ENCODE data around the gene LHX5.

The LHX5 gene

DNA sequence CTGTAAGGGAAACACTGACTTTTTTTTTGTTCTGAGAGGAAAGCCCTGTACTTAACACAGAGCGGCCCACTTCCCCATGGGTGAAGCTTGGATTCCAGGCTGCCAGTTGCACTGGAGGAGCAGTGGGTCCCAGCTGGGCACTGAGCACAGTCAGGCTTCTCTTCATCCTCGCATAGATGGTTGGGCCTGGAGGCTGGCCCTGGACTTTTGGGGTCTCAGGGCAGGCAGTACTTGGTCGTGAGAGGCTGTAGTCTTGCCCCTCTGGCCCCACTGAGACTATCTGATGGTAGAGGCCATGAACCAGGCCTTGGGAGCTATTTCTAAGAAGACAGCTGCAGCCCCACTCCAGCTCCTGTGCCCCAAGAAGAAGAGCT, 6.2 kb upstream of the LHX5 start:
- DNase-seq (ENCODE audit: low read depth): no peak

DNA sequence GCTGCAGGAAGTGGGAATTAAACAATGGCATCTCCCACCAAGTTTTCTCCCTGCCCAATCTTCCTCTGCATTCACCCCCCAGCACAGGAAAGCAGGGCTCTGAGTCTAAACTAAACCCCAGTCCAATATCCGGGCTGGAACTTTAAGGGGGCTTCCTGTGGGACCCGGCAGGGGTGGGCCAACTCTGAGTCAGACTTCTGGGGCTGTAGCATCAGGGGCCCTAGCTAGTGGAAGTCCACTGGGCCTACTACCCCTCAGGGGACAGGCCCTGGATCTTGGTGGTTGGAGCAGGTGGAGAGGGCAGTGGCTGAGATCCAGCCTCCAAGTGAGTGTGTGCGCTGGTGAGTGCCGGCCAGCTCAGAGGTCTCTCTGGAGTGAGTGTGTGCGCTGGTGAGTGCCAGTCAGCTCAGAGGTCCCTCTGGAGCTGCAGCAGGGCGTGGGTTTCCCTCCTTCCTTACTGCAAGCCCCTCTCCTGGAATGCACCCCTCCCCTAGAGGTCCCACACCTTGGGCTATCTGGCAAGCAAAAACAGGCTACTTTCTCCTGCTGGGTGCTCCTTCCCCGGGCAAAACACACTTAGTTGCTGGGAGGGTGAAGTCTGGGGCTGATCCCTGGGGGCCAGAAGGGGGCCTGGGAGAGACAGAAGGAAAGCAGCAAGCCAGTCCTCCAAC, 5.6 kb upstream of the LHX5 start:
- DNase-seq (ENCODE audit: low read depth): no peak

DNA sequence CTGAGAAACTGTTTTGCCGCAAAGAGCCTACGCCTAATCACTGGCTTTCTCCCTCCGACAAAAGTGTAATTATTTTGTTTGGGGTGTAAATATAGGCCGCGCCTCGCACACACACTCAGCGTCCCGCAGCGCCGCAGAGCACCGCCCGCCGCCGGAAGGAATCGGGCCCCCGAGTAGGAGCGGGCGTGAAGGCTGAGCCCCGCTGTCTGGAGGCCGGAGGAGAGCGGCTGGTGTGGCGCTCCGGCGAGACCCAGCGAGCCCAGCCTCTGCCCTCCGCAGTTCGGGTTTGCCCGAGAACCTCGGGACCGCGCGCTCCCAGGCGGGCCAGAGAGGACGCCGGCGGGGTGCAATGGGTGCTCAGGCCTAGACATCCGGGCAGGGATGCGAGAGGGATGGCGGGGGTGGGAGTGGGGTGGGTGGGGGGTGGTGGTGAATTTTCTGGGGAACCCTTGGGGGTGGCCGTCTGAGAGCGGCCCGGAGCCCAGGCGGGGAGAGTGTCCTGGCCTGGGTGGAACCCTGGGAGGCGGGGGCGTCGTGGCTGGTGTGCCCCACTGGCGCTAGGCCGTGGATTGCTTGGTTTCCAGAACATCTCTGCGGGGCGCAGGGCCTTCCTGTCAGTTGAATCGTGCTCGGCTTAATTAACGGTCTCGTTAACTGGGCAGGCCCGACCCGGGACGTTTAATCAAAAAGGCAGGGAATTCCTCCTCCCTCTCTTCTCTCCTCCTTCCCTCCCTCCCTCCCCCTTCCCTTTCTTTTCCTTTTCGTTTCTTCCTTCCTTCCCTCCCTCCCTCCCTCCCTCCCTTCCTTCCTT, 4.7 kb upstream of the LHX5 start:
- DNase-seq (ENCODE audit: low read depth): no peak

DNA sequence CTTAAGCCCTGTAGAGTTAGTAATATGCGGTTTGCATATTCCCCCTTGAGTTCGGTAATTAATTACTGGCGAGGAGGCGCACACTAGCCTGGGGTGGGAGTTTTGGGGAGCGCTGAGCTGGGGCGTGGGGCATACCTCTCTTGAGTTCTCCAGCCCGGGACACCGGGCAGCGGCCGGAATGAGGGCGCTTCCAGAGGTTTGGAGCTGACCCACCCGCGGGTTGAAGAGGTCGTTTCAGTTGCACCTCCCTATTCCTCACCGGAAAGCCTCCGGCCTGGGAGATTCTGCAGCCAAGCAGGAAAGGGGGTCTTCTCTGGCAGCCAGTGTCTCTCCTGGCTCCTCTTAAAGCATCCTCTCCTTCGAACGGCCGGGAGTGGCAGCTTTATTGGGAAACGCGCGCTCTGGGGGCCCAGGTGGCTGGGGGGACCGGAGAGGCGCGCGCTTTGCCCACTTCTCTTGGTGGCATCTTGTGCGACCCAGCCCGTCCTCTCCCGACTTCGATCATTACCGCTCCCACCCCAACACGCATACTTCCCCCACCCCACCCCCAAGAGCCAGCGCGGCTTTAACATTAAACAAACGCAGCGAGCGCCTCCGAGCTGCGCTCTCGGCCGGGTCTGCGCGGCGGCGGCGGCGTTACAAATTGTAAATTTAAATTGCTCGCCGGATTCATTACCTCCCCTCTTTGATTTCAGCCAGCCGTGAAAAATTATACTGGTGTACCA, 3.9 kb upstream of the LHX5 start:
- DNase-seq (ENCODE audit: low read depth): no peak

DNA sequence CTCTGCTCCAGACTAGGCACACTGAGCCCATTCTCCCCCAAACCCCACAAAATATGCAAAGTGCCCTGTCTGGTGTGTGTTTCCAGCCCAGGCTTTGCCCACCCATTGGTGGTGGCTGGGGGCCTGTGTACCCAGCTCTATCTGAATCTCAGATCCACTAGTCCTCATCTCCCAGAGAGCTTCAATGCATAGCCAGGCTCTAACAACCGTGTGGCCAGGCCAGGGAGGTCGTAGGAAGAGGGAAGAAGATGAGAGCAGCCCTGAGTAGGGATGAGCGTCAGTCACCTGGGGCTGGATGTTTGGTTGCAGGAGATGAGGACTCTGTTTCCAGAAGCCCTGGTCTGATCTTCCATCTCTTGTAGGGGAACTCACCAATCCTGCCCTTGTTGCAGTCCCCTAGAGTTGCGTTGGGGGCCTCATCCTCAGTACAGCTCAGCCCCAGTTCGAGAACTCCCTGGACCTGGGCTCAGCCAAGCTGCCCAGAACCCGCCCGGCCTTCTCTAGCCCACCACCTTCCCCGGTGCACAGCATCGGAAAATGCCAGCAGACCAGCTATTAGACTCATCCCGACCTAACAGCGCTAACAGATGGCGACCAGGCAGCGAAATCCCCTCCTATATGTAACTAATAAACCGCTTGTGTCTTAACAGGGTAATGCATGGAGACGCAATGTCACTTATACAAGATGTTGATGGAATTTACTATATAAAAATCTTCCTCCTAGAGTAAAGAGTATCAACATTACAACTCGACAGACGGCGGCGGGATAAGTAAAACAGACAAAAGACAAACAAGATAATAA, 3.2 kb upstream of the LHX5 start:
- DNase-seq (ENCODE audit: low read depth): no peak

DNA sequence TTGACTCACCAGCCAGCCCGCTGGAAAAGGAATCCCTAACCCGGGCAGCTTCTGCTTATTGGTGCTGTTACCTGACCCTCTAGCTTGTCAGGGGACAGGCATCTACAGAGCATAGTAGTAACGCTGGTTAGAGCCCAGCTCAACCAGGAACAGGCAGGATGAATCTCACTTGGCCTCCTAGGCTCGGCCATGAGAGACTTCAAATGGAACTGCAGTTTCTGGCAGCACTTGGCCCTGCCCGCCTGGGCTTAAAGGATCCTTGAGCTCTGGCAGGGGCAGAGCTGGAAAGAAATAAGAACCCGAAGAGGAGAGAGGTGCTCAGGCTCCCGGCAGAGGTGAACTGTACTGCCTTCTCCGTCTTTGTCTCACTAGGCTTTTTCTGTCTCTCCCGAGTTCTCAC, 2.3 kb upstream of the LHX5 start:
- no peak for DNase-seq (ENCODE audit: low read depth)

DNA sequence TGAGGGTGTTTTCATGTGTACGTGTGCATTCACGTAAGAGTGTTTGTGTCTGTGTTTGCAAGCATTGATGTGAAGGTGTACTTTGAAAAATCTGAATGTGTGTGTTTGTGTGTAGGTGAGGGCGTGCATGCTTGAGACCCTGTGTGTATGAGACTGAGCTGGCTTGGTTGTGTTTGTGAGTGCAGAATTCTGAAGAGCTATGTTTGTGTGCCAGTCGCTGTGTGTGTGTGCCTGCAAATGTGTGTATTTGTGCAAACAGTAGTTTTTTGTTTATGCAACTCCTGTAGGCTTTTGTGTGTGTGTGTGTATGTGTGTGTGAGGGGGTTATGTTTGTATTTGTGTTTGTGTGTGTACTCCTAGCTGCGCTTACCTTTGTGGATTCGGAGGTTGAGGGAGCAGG, 1.7 kb upstream of the LHX5 start:
- no peak for DNase-seq (ENCODE audit: low read depth)

DNA sequence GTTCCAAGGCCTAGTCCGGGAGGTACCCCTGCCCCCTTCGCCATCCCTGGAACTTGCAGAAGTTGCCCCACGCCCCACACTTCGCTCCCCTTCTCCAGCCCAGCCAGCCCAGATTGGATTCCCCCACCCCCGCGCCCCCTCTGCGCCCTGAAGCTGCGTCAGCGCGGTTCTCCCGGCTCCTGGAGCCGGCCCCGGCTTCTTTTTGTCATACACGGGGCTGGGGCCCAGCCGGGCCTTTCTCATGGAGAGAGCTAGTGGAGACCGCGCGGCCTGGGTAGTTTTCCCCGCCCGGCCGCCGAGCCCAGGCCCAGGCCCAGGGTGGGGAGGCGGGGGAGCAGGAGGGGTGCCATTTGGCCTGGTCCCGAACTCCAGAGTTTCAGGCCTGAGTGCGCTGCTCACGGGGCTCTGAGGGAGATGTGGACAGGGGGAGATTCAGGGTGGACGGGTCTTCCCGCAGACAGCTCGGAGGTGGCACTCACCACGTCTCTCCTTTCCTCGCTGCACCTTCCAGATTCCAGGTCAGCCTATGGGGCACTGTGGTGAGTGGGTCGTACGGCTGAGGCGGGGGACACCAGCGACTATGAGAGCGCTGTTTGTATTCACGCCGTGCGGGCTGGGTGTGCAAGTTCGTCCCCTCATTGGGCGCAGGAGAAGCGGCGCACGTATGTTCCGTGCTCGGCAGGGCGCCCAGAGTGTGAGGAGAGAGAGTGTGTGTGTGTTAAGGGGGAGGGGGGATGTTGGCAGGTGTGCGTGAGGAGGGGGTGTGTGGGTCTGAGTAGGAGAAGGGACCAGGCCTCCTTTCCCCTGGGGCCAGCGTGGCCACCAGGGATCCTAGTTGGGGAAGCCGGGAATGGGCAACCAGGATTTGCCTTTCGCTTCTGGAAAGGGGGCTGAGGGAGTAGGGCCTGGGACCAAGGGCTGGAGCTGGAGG, 785 bp upstream of the LHX5 start:
- no peak for DNase-seq (ENCODE audit: low read depth)

DNA sequence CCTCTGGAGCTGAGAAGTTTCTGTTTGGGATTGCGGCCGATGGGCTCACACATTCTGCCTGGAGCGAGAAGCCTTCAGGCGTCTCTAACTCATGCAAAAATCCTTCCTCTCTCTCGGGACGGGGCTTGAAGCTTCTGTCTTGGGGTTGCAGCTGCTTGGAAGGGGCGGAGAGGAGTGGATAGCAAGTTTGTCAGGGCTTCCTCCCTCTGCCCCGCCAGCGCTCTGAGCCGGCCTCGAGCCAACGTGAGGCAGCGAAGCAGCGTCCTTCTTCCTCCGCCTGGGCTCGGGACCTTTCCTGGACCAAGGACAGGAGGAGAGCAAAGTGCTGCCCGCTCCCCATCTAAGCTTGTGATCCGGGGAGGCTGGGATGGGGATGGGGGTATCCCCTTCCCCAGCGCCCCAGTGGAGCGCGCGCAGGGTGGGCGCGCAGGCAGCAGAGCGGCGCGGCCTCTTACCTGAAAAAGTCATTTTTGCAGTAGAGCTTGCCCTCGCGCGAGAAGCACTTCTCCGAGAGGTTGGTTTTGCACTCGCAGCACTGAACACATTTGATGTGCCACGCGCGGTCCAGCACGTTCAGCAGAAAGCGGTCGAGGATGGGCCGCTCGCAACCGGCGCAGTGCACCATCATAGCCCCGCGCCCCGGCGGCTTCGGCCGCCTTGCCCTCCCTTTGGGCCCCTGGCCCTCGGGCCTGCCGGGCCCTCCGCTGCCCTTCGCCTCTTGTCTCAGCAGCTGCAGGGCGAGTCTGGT, 626 bp downstream of the LHX5 start:
- DNase-seq (ENCODE audit: low read depth): no peak

DNA sequence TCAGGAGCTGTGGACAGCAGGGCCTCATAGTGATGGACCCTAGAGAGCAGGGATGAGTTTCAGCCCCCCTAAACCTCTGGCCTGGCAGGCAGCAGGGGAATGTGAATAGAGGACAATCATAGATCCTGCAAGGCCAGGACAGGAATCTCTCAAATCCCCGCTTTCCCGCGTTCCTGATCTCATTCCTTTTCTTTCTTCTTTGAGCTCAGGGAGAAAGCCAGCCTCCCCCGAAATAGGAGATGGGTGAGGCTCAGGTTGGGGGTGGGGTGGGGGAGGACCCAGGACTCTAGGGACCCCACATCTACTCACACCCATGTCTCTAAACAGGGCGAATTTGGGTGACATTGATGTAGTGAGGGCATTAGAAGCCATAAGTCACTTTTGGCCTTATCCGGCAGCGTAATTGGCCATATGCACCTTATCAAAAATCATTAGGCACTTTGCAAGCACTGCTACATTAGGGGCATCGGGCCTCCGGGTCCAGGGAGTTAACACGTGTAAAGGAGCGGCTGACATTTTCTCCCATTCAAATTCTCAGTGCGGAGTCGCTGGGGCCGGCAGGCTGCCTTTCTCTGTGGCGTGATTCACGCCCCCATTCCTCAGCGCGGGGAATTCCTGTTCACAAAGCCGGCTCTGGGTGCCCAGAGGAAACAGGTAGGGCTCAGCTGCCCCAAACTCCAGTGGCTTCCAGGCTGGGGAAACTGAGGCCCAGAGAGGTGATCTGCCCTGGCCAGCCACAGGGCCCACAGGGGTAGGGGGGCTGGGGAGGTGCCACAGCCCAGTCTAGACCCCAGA, 1.5 kb downstream of the LHX5 start:
- DNase-seq (ENCODE audit: low read depth): no peak

DNA sequence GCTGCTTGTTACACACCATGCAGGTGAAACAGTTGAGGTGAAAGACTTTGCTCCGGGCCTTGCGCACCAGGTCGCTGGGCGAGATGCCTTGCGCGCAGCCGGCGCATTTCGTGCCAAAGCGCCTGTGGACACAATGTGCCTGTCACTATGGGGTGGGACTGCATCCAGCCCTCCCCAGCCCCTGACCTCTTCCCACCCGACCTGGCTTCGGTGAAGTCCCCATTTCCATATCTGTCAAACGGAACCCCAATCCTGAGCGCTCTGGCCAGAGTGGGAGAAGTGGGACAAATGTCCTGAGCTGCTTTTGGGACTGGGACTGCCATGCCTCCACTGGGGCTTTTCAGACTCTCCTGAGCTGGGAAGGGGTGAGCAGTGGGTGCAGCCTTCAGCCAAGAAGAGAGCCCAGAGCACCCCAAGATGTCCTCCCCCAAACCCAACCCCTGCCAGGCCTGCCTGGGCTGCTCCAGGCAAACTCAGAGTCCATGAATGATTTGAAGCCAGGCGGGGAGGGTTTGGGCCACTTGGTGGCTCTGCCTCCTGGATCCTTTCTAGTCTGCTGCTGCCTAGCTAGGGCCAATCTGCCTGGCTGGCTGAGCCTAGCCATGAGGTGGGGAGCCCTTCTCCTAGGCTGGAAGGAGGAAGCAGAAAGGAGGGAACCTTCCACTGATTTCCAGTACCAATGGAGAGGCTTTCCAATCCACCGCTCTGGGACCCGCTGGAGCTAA, 2.3 kb downstream of the LHX5 start:
- DNase-seq (ENCODE audit: low read depth): no peak

DNA sequence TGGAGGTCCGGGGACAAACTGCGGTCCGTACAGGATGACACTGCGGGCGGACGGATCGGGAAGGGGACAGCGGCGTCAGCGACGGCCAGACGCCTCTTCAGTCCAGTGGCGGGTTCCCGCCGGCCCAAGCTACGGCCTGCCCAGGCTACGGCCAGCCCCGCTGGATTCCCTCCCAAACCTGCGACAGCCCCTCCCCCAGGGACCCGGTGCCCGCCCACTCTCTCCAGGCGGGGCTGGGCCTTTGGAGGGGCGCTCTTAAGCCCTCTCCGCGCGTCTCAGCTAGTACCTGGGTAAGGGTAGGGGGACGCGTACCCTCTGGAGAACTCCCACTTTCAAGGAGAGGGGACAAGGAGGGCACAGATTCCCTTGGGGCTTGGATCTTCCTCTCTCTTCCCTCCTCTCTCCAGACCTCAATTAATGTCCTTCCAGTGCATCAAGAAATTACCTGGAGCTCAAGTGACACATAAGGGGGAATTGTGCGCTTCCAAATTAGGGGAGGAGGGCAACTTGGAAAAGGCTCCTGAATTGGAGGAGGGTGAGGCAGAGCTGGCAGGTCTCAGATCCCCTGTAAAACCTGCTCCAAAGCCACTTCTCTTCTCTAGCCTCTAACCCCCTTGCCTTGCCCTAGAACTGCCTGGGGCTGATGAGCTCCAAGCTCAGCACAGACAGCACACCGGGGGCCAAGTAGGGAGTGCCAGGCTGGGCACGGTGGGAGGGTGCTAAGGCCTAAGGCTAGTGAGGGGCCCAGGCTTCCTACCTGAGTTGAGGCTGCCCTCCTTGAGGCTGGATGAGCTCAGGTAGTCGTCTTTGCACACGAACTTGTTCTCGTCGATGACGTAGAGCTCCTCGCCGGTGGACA, 3.1 kb downstream of the LHX5 start:
- DNase-seq (ENCODE audit: low read depth): no peak

DNA sequence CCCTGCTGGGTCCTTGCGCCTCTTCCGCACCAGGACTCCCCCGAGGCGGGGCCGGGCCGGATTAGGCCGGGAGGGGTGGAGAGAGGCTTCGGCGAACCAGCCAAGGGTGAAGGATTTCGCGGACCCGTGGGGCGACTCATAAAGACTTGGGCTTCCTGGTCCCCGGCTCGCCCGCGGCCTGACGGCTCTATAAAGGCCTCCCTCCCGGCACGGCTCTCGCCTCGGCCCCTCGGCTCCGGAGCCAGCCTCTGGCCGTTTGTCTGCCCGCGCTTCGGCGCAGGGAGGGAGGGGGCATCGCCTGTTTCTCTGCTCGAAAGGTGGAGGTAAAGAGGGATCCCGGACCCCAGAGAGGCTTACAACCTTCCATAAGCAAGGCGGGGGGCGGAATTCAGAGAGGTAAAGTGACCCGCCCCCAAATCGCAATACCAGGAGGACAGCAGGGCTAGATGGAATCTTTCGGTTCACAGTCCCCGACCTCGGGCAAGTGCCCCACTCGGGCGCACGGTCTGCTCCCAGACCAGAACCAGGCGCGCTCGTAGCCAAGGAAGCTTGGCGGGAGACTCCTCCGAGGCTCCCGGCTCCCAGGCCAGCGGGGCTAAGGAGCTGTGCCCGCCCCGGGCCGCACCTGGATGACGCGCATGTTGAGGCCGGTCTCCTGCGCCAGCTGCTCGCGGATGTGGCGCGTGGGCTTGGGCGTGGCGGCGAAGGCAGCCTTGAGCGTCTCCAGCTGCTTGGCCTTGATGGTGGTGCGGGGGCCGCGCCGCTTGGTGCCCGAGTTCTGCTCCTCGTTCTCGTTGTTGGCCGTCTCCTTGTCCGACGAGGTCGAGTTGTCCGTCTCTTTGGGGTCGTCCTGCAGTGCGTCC, 3.9 kb downstream of the LHX5 start:
- DNase-seq (ENCODE audit: low read depth): no peak

DNA sequence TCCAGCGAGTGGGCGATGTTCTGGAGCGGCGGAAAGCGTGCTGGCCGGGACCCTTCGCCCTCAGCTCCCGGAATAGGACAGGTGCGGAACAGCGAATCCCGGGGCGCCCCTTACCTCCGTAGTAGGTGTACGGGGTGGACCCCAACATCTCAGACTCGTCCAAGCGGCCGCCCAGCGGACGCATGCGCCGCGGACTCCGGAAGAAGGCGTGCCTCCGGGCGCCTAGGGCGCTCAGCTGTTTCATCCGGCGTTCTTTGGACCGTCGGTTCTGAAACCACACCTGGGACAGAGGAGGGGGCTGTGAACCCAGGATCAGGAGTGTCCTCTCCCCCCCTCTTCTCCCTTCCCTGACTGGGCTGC, 4.5 kb downstream of the LHX5 start:
- DNase-seq (ENCODE audit: low read depth): no peak

DNA sequence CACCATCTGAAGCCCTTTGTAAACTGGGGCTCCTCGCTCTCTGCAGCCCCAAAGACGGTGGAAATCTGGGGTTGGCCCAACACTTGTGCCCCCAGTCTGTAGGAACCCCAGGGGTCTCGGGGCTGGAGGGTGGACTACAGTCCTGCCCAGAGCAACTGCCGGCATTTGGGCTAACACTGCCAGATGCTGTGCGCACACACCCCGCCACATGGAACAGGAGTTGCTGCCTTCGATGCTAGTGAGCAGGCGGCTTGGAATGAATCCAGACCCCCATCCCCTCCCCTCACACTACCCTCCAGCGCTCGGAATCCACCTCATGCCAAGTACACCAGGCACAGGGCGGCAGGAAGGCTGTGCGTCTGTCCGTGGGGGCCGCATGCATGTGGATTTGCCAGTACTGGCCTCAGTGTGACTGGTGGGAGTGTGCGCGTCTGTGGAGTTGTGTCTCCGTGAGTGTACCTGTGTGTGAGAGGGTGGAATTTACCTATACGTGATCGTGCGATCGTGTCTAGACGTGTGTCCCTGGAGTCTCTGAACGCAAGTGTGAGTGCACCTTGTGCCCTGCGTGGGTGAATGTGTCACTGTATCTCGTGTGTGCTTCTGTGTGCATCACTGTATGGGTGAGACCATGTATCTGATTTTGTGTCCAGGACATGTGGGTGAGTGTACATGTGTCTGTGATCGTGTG, 5.1 kb downstream of the LHX5 start:
- no peak for DNase-seq (ENCODE audit: low read depth)

DNA sequence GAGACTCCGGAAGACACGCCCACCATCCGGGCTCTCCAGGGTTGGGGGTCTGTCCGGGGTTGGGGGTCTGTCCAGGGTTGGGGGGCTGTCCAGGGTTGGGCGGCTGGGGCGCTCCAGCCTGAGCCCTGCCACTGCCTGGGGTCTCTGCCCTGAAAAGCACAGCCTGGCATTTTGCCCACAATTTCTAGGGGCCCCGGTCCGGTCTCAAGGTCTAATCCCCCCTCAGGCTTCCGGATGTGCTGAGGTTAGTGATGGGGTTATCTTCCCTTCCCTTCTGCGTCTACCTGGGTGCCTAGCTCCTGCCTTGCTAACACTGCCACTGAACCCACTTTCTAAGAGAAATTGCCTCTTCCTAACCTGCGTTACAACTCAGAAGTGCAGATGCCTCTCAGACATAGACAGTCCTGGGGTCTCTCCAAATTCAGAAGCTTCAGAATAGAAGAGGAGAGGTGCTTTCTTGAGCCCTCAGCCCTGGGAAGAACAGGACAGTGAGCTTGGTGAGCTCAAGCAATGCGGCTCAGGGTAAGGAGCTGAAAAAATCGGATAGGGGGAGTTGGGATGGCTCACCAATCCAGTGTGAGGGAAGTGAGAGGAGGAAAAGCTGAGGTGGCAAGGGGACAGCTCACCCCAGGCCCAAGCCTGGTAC, 5.7 kb downstream of the LHX5 start:
- DNase-seq (ENCODE audit: low read depth): no peak
